ENCODE measurements around the gene CLEC17A. TPM values are rescaled to one million over a fixed set of nuclear protein-coding genes. Genes with fewer than 3 reads are reported as not detected.
A peak's percentile ranks its signal among the peaks of the same experiment; 100 is the strongest.

CLEC17A gene
- total RNA-seq, 1 donor from 2014 or later: not detected

GRCh38 chr19:14565765-14566711 is 16.8 kb upstream of the CLEC17A start:
- TF ChIP-seq CTCF (IDR thresholded peaks at IDR 0.05): no peak
- DNase-seq (ENCODE audit: low spot score in 2 of 2): no peak
- no peaks in the 10 kb centered on the region for H3K27me3 ChIP-seq
- H3K27ac ChIP-seq: no peak overlapping the region
- H3K4me1 ChIP-seq: peaks cover 9 to 25% of the 10 kb centered on the region in 2 donors
- H3K4me3 ChIP-seq: no peak overlapping the region
- intact Hi-C loops (cut with DNase I): no loop called here
- H3K36me3 ChIP-seq: peaks cover 17 to 18% of the 10 kb centered on the region in 2 donors
- H3K9me3 ChIP-seq: no peaks in the 10 kb centered on the region

- Histone ChIP-seq H3K4me1 (peaks cover 5 to 22% of the 10 kb centered on the region in 2 donors), H3K36me3 (peaks cover 17 to 18% of the 10 kb centered on the region in 2 donors), H3K27me3 (no peaks in the 10 kb centered on the region), H3K27ac (no peak overlapping the region), H3K9me3 (no peaks in the 10 kb centered on the region), H3K4me3 (no peak overlapping the region)
- DNase-seq (ENCODE audit: low spot score in 2 of 2): no peak
- TF ChIP-seq CTCF (IDR thresholded peaks at IDR 0.05): no peak
- intact Hi-C loops (cut with DNase I): no loop called here
Measured at GRCh38 chr19:14566712-14567077, 16.2 kb upstream of the CLEC17A start.

GRCh38 chr19:14567079-14567478 is 15.8 kb upstream of the CLEC17A start:
- H3K36me3 ChIP-seq: peaks cover 17 to 18% of the 10 kb centered on the region in 2 donors
- intact Hi-C loops (cut with DNase I): no loop called here
- no peak overlapping the region for H3K27ac ChIP-seq
- no peak for DNase-seq (ENCODE audit: low spot score in 2 of 2)
- H3K4me3 ChIP-seq: no peak overlapping the region
- no peaks in the 10 kb centered on the region for H3K27me3 ChIP-seq
- no peaks in the 10 kb centered on the region for H3K9me3 ChIP-seq
- TF ChIP-seq CTCF (IDR thresholded peaks at IDR 0.05): no peak
- peaks cover 3 to 19% of the 10 kb centered on the region in 2 donors for H3K4me1 ChIP-seq

- no peak for TF ChIP-seq CTCF (IDR thresholded peaks at IDR 0.05)
- H3K27ac ChIP-seq: peak overlapping the region in 1 of 2 donors; percentile 48
Measured at GRCh38 chr19:14570864-14571527, 11.9 kb upstream of the CLEC17A start.

GRCh38 chr19:14571695-14572490 is 11.0 kb upstream of the CLEC17A start, which contains the start of gene NDUFB7:
NDUFB7 (minus strand) TSS chr19:14572066; CDS start chr19:14572000, 66 bp downstream.
- peak; percentile 79 to 97 for DNase-seq (ENCODE audit: low spot score in 2 of 2)
- peak; percentile 55 to 92 (median 91) for TF ChIP-seq CTCF (IDR thresholded peaks at IDR 0.05)
- H3K4me3 ChIP-seq: peak within 1 kb of the TSS; percentile 94 to 99
- peak within 1 kb of the TSS; percentile 47 to 48 for H3K27ac ChIP-seq
- H3K36me3 ChIP-seq: peaks cover 0 to 4% of the 10 kb centered on the region in 2 donors
- H3K9me3 ChIP-seq: no peaks in the 10 kb centered on the region
- no peaks in the 10 kb centered on the region for H3K27me3 ChIP-seq
- peaks cover 0 to 15% of the 10 kb centered on the region in 2 donors for H3K4me1 ChIP-seq
- intact Hi-C loops (cut with DNase I): loop anchor here (1.0 to 5.0 kb wide), 3 partner anchors 16 to 315 kb away; partner anchors contain the start of gene OR7A17

More at GRCh38 chr19:14570864-14571527, 11.9 kb upstream of the CLEC17A start:
- H3K9me3 ChIP-seq: no peaks in the 10 kb centered on the region
- H3K27me3 ChIP-seq: no peaks in the 10 kb centered on the region
- intact Hi-C loops (cut with DNase I): loop anchor here (5.0 kb wide), 2 partner anchors 116 to 316 kb away; partner anchors contain the start of gene OR7A17
- peaks cover 0 to 15% of the 10 kb centered on the region in 2 donors for H3K4me1 ChIP-seq
- H3K36me3 ChIP-seq: peaks cover 4 to 12% of the 10 kb centered on the region in 2 donors
- peak overlapping the region; percentile 94 to 99 for H3K4me3 ChIP-seq
- DNase-seq (ENCODE audit: low spot score in 2 of 2): no peak

All from ascending aorta (tissue), 2 donors.